WTC11 (cell line): ENCODE data around the gene HMX2. TPM values are rescaled to one million over a fixed set of nuclear protein-coding genes. Genes with fewer than 3 reads are reported as not detected.

Experiments
- EMX1 ChIP-seq: fragments of 250-450 bp; sonication (Bioruptor Pico); IDR thresholded peaks from 2 replicates; pipeline ENCODE4 v1.8.0; 2021; ENCODE audit warnings: mild to moderate bottlenecking
- FOXJ3 ChIP-seq: sonication (generic); formaldehyde crosslinking; IDR thresholded peaks from 2 replicates; pipeline ENCODE4 v1.9.0; 2021; ENCODE audit warnings: missing genetic modification reagents, mild to moderate bottlenecking, borderline replicate concordance
- FOXK1 ChIP-seq: sonication (generic); formaldehyde crosslinking; IDR thresholded peaks from 2 replicates; pipeline ENCODE4 v1.8.0; 2022; ENCODE audit warnings: mild to moderate bottlenecking, moderate library complexity, missing genetic modification reagents
- IRF2 ChIP-seq: sonication (generic); formaldehyde crosslinking; IDR thresholded peaks from 2 replicates; pipeline ENCODE4 v1.8.0; 2022; ENCODE audit warnings: low read depth, missing genetic modification reagents, borderline replicate concordance
- JUN ChIP-seq: sonication (generic); formaldehyde crosslinking; IDR thresholded peaks from 2 replicates; pipeline ENCODE4 v1.8.0; 2023; ENCODE audit warnings: mild to moderate bottlenecking, missing genetic modification reagents
- NFYB ChIP-seq: sonication (generic); formaldehyde crosslinking; conservative IDR thresholded peaks from 2 replicates; pipeline ENCODE4 v1.8.0; 2022; ENCODE audit warnings: low read depth, missing genetic modification reagents
- NR1H2 ChIP-seq: sonication (generic); formaldehyde crosslinking; IDR thresholded peaks from 2 replicates; pipeline ENCODE4 v1.9.0; 2021; ENCODE audit warnings: mild to moderate bottlenecking, moderate library complexity, missing genetic modification reagents
- NR2C2 ChIP-seq: sonication (generic); formaldehyde crosslinking; IDR thresholded peaks from 2 replicates; pipeline ENCODE4 v1.8.0; 2022; ENCODE audit warnings: mild to moderate bottlenecking, missing genetic modification reagents
- RELA ChIP-seq: sonication (generic); formaldehyde crosslinking; IDR thresholded peaks from 2 replicates; pipeline ENCODE4 v1.8.1; 2022; ENCODE audit warnings: missing genetic modification reagents, mild to moderate bottlenecking, borderline replicate concordance
- SOX15 ChIP-seq: fragments of 250-450 bp; sonication (Bioruptor Pico); IDR thresholded peaks from 2 replicates; pipeline ENCODE4 v1.9.0; 2021; ENCODE audit warnings: mild to moderate bottlenecking
- TEAD4 ChIP-seq: sonication (generic); formaldehyde crosslinking; IDR thresholded peaks from 2 replicates; pipeline ENCODE4 v1.8.0; 2022; ENCODE audit warnings: mild to moderate bottlenecking, missing genetic modification reagents
- TP53 ChIP-seq: sonication (generic); formaldehyde crosslinking; IDR thresholded peaks from 2 replicates; pipeline ENCODE4 v1.8.1; 2023; ENCODE audit warnings: mild to moderate bottlenecking, missing genetic modification reagents
- ZNF121 ChIP-seq: sonication (generic); formaldehyde crosslinking; IDR thresholded peaks from 2 replicates; pipeline ENCODE4 v1.8.0; 2023; ENCODE audit warnings: missing genetic modification reagents
- ZNF232 ChIP-seq: sonication (generic); formaldehyde crosslinking; IDR thresholded peaks from 2 replicates; pipeline ENCODE4 v1.8.0; 2022; ENCODE audit warnings: mild to moderate bottlenecking, missing genetic modification reagents
- total RNA-seq: library from RNA; stranded (reverse); gene quantifications from 3 replicates; pipeline ENCODE4 v1.2.3, GENCODE V29; 2021
- TF ChIP-seq, protein P1 (sequence below): fragments of 250-450 bp; sonication (Bioruptor Pico); IDR thresholded peaks from 2 replicates; pipeline ENCODE4 v1.9.0; 2021; ENCODE audit warnings: mild to moderate bottlenecking
- TF ChIP-seq, protein P2 (sequence below): fragments of 250-450 bp; sonication (Bioruptor Pico); IDR thresholded peaks from 2 replicates; pipeline ENCODE4 v1.9.0; 2021; ENCODE audit warnings: moderate library complexity, mild to moderate bottlenecking, inconsistent platforms, borderline replicate concordance
- TF ChIP-seq, protein P3 (sequence below): sonication (generic); formaldehyde crosslinking; IDR thresholded peaks from 2 replicates; pipeline ENCODE4 v1.8.0; 2023; ENCODE audit warnings: missing genetic modification reagents, mild to moderate bottlenecking, borderline replicate concordance
- TF ChIP-seq, protein P4 (sequence below): sonication (generic); formaldehyde crosslinking; IDR thresholded peaks from 2 replicates; pipeline ENCODE4 v1.8.1; 2022; ENCODE audit warnings: mild to moderate bottlenecking, moderate library complexity, missing genetic modification reagents
- TF ChIP-seq, protein P5 (sequence below): sonication (generic); formaldehyde crosslinking; IDR thresholded peaks from 2 replicates; pipeline ENCODE4 v1.8.1; 2022; ENCODE audit warnings: missing genetic modification reagents, borderline replicate concordance
- TF ChIP-seq, protein P6 (sequence below): sonication (generic); formaldehyde crosslinking; IDR thresholded peaks from 2 replicates; pipeline ENCODE4 v1.8.0; 2022; ENCODE audit warnings: missing genetic modification reagents
- TF ChIP-seq, protein P7 (sequence below): sonication (generic); formaldehyde crosslinking; IDR thresholded peaks from 2 replicates; pipeline ENCODE4 v1.8.0; 2022; ENCODE audit warnings: mild to moderate bottlenecking, missing genetic modification reagents
- TF ChIP-seq, protein P8 (sequence below): sonication (generic); formaldehyde crosslinking; IDR thresholded peaks from 2 replicates; pipeline ENCODE4 v1.8.0; 2022; ENCODE audit warnings: mild to moderate bottlenecking, missing genetic modification reagents
- TF ChIP-seq, protein P9 (sequence below): sonication (generic); formaldehyde crosslinking; IDR thresholded peaks from 2 replicates; pipeline ENCODE4 v1.8.1; 2022; ENCODE audit warnings: low read depth, missing genetic modification reagents, borderline replicate concordance

HMX2 gene
- total RNA-seq, 1 experiment from 2014 or later = 0.59 TPM

DNA sequence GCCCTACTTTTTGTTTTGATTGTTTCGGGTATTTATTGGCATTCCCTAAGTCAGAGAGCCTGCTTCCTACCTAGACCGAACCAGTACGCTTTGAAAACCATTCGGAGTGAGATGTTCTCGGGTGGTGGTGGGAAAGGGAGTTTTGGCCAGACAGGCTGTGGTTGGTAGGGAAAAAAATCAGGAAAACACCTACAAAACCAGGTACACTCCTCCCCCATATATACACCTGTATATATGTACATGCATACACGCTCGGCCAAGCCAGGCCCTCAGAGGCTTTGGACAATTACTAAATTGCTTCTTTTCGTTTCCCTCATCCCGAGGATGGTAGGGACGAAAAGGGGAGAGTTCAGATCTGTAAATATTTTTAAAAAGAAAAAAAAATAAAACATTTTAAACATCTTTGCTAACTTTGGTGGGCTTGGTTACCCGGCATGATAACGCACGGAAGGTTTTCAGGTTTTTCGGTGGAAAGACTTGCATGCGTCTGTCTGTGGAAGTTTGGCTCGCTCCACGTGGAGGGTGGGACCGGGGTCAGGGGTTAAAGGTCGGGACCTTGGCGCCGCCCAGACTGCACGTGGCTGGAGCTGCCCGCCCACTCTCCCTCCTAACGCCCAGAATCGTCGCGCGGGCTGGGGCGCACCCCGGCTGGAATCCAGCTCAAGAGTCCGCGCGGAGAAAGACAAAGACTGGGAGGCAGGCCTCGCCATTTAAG, 2.5 kb downstream of the HMX2 start (continued):
- TF ChIP-seq FOXJ3 (CRISPR knock-in tag) (no peak), SOX15 (no peak), NR2C2 (CRISPR knock-in tag) (peak; percentile 93), EMX1 (CRISPR knock-in tag) (no peak), NFYB (CRISPR knock-in tag) (no peak), JUN (CRISPR knock-in tag) (no peak), ZNF232 (no peak), TEAD4 (CRISPR knock-in tag) (no peak), RELA (0 out of 2 replicates have a peak, but pooled peaks have one; percentile 7), TP53 (CRISPR knock-in tag) (peak; percentile 78), ZNF121 (CRISPR knock-in tag) (no peak), IRF2 (CRISPR knock-in tag) (no peak), FOXK1 (CRISPR knock-in tag) (peak; percentile 79; the same call in 1 of the 2 replicates), NR1H2 (CRISPR knock-in tag) (no peak)
- TF ChIP-seq, protein P1, sequence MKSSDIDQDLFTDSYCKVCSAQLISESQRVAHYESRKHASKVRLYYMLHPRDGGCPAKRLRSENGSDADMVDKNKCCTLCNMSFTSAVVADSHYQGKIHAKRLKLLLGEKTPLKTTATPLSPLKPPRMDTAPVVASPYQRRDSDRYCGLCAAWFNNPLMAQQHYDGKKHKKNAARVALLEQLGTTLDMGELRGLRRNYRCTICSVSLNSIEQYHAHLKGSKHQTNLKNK (CRISPR knock-in tag) = no peak
- TF ChIP-seq, protein P2, sequence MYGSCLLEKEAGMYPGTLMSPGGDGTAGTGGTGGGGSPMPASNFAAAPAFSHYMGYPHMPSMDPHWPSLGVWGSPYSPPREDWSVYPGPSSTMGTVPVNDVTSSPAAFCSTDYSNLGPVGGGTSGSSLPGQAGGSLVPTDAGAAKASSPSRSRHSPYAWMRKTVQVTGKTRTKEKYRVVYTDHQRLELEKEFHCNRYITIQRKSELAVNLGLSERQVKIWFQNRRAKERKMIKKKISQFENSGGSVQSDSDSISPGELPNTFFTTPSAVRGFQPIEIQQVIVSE = no peak
- TF ChIP-seq, protein P3, sequence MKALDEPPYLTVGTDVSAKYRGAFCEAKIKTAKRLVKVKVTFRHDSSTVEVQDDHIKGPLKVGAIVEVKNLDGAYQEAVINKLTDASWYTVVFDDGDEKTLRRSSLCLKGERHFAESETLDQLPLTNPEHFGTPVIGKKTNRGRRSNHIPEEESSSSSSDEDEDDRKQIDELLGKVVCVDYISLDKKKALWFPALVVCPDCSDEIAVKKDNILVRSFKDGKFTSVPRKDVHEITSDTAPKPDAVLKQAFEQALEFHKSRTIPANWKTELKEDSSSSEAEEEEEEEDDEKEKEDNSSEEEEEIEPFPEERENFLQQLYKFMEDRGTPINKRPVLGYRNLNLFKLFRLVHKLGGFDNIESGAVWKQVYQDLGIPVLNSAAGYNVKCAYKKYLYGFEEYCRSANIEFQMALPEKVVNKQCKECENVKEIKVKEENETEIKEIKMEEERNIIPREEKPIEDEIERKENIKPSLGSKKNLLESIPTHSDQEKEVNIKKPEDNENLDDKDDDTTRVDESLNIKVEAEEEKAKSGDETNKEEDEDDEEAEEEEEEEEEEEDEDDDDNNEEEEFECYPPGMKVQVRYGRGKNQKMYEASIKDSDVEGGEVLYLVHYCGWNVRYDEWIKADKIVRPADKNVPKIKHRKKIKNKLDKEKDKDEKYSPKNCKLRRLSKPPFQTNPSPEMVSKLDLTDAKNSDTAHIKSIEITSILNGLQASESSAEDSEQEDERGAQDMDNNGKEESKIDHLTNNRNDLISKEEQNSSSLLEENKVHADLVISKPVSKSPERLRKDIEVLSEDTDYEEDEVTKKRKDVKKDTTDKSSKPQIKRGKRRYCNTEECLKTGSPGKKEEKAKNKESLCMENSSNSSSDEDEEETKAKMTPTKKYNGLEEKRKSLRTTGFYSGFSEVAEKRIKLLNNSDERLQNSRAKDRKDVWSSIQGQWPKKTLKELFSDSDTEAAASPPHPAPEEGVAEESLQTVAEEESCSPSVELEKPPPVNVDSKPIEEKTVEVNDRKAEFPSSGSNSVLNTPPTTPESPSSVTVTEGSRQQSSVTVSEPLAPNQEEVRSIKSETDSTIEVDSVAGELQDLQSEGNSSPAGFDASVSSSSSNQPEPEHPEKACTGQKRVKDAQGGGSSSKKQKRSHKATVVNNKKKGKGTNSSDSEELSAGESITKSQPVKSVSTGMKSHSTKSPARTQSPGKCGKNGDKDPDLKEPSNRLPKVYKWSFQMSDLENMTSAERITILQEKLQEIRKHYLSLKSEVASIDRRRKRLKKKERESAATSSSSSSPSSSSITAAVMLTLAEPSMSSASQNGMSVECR (CRISPR knock-in tag) = peak; percentile 49; the same call in 1 of the 2 replicates
- TF ChIP-seq, protein P4, sequence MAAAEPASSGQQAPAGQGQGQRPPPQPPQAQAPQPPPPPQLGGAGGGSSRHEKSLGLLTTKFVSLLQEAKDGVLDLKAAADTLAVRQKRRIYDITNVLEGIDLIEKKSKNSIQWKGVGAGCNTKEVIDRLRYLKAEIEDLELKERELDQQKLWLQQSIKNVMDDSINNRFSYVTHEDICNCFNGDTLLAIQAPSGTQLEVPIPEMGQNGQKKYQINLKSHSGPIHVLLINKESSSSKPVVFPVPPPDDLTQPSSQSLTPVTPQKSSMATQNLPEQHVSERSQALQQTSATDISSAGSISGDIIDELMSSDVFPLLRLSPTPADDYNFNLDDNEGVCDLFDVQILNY = peak; percentile 33; the same call in 1 of the 2 replicates
- TF ChIP-seq, protein P5, sequence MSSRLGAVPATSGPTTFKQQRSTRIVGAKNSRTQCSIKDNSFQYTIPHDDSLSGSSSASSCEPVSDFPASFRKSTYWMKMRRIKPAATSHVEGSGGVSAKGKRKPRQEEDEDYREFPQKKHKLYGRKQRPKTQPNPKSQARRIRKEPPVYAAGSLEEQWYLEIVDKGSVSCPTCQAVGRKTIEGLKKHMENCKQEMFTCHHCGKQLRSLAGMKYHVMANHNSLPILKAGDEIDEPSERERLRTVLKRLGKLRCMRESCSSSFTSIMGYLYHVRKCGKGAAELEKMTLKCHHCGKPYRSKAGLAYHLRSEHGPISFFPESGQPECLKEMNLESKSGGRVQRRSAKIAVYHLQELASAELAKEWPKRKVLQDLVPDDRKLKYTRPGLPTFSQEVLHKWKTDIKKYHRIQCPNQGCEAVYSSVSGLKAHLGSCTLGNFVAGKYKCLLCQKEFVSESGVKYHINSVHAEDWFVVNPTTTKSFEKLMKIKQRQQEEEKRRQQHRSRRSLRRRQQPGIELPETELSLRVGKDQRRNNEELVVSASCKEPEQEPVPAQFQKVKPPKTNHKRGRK (CRISPR knock-in tag) = no peak
- TF ChIP-seq, protein P6, sequence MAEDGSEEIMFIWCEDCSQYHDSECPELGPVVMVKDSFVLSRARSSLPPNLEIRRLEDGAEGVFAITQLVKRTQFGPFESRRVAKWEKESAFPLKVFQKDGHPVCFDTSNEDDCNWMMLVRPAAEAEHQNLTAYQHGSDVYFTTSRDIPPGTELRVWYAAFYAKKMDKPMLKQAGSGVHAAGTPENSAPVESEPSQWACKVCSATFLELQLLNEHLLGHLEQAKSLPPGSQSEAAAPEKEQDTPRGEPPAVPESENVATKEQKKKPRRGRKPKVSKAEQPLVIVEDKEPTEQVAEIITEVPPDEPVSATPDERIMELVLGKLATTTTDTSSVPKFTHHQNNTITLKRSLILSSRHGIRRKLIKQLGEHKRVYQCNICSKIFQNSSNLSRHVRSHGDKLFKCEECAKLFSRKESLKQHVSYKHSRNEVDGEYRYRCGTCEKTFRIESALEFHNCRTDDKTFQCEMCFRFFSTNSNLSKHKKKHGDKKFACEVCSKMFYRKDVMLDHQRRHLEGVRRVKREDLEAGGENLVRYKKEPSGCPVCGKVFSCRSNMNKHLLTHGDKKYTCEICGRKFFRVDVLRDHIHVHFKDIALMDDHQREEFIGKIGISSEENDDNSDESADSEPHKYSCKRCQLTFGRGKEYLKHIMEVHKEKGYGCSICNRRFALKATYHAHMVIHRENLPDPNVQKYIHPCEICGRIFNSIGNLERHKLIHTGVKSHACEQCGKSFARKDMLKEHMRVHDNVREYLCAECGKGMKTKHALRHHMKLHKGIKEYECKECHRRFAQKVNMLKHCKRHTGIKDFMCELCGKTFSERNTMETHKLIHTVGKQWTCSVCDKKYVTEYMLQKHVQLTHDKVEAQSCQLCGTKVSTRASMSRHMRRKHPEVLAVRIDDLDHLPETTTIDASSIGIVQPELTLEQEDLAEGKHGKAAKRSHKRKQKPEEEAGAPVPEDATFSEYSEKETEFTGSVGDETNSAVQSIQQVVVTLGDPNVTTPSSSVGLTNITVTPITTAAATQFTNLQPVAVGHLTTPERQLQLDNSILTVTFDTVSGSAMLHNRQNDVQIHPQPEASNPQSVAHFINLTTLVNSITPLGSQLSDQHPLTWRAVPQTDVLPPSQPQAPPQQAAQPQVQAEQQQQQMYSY (CRISPR knock-in tag) = no peak
- TF ChIP-seq, protein P7, sequence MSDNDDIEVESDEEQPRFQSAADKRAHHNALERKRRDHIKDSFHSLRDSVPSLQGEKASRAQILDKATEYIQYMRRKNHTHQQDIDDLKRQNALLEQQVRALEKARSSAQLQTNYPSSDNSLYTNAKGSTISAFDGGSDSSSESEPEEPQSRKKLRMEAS (CRISPR knock-in tag) = peak; percentile 93; the same call in 1 of the 2 replicates
- TF ChIP-seq, protein P8, sequence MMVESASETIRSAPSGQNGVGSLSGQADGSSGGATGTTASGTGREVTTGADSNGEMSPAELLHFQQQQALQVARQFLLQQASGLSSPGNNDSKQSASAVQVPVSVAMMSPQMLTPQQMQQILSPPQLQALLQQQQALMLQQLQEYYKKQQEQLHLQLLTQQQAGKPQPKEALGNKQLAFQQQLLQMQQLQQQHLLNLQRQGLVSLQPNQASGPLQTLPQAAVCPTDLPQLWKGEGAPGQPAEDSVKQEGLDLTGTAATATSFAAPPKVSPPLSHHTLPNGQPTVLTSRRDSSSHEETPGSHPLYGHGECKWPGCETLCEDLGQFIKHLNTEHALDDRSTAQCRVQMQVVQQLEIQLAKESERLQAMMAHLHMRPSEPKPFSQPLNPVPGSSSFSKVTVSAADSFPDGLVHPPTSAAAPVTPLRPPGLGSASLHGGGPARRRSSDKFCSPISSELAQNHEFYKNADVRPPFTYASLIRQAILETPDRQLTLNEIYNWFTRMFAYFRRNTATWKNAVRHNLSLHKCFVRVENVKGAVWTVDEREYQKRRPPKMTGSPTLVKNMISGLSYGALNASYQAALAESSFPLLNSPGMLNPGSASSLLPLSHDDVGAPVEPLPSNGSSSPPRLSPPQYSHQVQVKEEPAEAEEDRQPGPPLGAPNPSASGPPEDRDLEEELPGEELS (CRISPR knock-in tag) = peak; percentile 81; the same call in 1 of the 2 replicates
- TF ChIP-seq, protein P9, sequence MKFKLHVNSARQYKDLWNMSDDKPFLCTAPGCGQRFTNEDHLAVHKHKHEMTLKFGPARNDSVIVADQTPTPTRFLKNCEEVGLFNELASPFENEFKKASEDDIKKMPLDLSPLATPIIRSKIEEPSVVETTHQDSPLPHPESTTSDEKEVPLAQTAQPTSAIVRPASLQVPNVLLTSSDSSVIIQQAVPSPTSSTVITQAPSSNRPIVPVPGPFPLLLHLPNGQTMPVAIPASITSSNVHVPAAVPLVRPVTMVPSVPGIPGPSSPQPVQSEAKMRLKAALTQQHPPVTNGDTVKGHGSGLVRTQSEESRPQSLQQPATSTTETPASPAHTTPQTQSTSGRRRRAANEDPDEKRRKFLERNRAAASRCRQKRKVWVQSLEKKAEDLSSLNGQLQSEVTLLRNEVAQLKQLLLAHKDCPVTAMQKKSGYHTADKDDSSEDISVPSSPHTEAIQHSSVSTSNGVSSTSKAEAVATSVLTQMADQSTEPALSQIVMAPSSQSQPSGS (CRISPR knock-in tag) = no peak
